Measurements from ENCODE around the gene PALLD.

Gene PALLD

GRCh38 chr4:168528131-168528949 lies 31.5 kb downstream of the PALLD start:
- no peak for DNase-seq (ENCODE audit: low spot score)

DNA sequence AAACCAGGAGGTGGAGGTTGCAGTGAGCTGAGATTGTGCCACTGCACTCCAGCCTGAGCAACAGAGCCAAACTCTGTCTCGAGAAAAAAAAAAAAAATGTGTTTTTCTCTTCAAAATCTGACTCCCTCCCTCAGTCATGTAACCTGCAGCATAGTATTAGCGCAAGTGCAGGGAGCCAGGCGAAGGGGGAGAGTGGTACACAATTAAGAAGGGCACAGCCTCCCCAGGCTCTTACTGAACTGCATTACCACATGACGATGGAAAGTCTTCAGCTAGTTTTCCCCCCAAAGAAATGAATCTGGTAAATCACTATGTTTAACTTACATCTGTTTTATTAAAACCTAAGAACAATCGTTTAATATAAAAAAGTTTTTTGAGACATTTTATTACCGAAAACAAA lies 32.4 kb downstream of the PALLD start:
- no peak for DNase-seq (ENCODE audit: low spot score)

DNA sequence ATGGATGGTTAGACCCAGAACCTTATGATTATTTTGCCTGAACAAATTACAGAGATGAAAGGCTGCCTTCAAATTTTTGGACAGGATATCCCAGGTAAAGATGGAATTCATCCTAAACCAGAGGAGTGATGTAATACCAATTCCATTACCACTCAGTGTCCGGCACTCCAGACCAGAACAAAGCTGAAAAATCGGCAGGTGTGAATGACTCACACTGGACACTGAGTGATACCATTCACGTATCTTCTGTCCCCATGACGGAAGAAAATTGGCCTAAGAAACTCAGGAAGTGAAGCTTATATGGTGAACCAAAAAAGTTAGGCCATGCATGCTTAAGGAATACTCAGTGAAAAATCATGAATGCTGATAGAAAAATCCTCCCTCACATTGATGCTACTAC lies 34.5 kb downstream of the PALLD start:
- DNase-seq (ENCODE audit: low spot score): no peak

DNA sequence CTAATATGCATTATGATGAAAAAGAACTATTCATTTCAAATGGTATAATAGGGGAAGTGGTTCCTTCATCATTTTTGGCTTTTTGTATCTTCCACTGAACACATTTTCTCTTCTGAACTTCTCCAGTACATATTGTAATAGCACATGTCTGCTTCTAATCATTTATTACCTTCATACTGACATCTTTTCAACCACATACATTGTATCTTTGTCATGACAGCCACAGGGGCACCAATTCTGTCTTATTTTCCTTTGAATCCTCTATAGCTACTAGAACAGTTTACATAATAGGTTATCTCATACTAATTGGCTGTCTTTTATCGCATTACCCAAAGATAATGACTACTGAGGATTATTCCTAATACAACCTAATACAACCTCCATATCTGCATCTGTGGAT lies 37.7 kb downstream of the PALLD start:
- DNase-seq (ENCODE audit: low spot score): no peak

DNA sequence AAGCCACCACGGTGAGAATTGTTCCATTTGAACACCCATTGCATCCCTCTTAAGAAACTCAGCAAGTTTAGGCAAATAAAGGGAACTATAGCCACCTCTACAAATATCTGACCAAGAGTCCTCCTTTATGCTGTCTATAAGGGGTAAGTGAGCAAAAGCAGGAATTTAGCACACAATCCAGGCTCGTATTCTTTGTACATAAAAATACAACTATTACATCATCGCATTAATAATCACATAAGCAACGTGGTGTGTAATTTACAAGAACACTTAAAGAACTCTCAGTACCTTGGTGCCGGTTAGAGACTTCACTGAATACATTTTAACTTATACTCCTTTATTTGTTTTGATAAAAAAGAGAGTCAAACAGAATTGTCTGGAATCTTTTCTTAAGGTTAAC lies 38.8 kb downstream of the PALLD start:
- DNase-seq (ENCODE audit: low spot score): no peak

GRCh38 chr4:168536448-168536847 lies 39.6 kb downstream of the PALLD start:
- DNase-seq (ENCODE audit: low spot score): no peak

- DNase-seq (ENCODE audit: low spot score): no peak
These were observed 40.2 kb downstream of the PALLD start for GRCh38 chr4:168537086-168537485.

- DNase-seq (ENCODE audit: low spot score): no peak
These were observed 40.7 kb downstream of the PALLD start for GRCh38 chr4:168537571-168537970.

DNA sequence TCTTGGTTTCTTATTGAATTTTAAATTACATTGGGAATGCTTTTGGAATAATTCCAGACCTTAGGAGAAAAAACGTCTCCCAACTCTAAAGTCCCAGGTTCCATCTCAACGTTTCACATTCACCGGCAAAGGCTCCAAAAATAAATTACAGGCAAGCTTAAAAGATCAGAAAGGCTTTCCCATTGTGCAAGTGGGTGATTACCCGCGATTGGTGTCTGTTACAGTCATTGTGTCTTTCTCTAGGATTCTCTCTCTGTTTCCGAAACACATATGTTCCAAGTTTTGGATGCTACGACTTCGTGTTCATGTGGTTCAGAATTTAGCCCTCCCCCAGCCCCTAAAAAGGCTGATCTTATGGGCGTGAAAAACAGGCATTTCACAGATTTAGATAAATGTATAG lies 41.8 kb downstream of the PALLD start:
- DNase-seq (ENCODE audit: low spot score): no peak

DNA sequence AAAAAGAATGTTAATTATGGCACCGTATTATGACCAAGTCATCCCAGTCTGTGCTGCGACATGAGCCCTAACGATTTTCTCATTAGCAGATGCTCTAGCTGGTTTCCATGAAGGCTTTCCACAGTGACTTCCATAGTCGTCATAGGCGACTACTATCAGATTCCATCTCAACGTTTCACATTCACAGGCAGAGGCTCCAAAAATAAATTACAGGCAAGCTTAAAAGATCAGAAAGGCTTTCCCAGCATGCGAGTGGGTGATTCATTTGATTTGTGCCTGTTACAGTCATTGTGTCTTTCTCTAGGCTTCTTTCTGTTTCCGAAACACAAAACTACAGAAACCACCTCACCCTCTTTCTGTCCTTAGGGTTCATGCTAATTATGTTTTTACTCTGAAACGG lies 43.2 kb downstream of the PALLD start:
- DNase-seq (ENCODE audit: low spot score): no peak

GRCh38 chr4:168540503-168541265 lies 43.8 kb downstream of the PALLD start:
- DNase-seq (ENCODE audit: low spot score): no peak

- DNase-seq (ENCODE audit: low spot score): no peak
These were observed 44.6 kb downstream of the PALLD start for GRCh38 chr4:168541266-168541953.

- no peak for DNase-seq (ENCODE audit: low spot score)
These were observed 52.3 kb downstream of the PALLD start for GRCh38 chr4:168549143-168549542.

- DNase-seq (ENCODE audit: low spot score): no peak
These were observed 53.4 kb downstream of the PALLD start for GRCh38 chr4:168550064-168550766.

- no peak for DNase-seq (ENCODE audit: low spot score)
These were observed 54.4 kb downstream of the PALLD start for GRCh38 chr4:168551211-168551610.

DNA sequence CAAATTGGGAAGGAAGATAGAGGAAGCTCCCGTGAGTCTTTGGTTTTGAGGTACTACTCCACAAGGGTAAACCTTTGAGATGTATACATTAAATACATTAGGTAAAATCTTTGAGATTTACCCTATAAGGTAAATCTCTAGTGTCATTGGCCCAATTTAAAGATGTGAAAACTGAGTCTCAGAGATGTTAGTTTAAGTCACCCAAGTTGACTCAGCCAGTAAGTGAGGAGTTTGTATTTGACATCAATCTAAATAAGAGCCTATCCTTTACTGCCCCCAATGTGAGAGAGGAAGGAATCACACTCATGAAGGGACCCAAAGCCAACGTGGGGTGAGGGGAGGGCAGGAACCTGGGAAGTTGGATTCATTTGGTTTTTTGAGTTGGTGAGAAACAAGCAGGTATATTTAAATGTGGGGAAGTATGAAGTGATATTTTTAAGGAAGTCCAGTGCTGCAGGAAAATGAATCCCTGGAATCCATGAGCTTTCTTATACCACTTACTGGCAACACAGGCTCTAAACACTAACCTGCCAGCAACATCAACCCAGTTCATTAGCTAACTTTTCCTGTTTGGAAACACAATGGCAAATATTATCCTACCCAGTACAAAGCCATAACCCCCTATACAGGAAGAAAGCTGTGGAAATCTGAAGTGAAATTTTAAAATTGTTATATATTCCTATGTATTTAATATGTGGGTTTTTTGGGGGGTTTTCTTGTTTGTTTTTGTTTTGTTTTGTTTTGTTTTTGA lies 55.3 kb downstream of the PALLD start:
- no peak for DNase-seq (ENCODE audit: low spot score)

DNA sequence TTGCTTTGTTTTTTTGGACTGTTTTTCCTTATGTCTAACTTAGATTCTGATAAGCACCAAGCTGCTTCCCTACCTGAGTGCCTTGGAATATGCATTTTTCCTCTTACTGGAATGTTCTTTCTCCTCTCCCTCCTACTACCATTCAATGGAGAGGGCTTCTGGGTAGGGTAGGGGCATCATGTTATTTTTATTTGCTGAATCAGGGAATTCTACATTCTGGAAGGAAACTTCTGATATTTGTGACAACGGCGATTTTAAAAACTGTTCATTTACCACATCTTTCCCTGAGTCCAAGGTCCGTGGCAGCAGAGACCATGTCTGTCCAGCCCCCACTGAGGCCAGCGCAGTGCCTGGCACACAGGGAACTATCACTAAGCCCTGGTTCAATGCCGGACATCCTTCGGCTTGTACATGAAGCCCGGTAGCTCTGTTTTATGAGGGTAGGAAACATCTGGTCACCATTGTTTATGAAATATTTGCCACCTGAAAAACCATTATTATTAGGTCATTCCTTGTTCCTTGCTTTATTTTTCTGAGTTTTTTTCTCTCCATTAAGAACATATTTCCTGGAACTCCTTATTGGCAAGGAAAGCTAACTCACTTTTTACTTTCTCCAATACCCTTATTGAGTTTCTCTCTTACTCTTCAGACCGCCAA lies 57.0 kb downstream of the PALLD start:
- DNase-seq (ENCODE audit: low spot score): no peak

GRCh38 chr4:168555437-168555836 lies 58.6 kb downstream of the PALLD start:
- DNase-seq (ENCODE audit: low spot score): no peak

- DNase-seq (ENCODE audit: low spot score): no peak
These were observed 60.8 kb downstream of the PALLD start for GRCh38 chr4:168557658-168558057.

- DNase-seq (ENCODE audit: low spot score): no peak
These were observed 61.7 kb downstream of the PALLD start for GRCh38 chr4:168558599-168558998.
